SK-N-SH (cell line): Measurements from ENCODE around the gene PSKH1. TPM values are rescaled to one million over a fixed set of nuclear protein-coding genes. Genes with fewer than 3 reads are reported as not detected.

Source experiments
- CTCF ChIA-PET: fragments of 300-600, 350-600 bp; formaldehyde crosslinking; extraction: SDS; loops from one replicate; lab custom pipeline; 2021; lab: Yijun Ruan, JAX
- POLR2A ChIA-PET: fragments of 350-600 bp; sonication (Branson Sonifier 250); formaldehyde crosslinking; extraction: SDS; loops from one replicate; lab custom pipeline; 2020; ENCODE audit warnings: antibody characterized with exemption, inconsistent platforms; lab: Yijun Ruan, JAX
- DNase-seq: peaks from one replicate; pipeline ENCODE4 v3.0.0; 2012
- H2AFZ ChIP-seq: fragments of 200-600 bp; sonication (generic); 2 replicates; pipeline ENCODE4 v1.8.1; 2016; ENCODE audit warnings: antibody characterized with exemption, mild to moderate bottlenecking, low read depth
- H3F3A ChIP-seq: fragments of 200-600 bp; sonication (generic); replicated peaks from 2 replicates; pipeline ENCODE3; 2016; ENCODE audit warnings: antibody characterized with exemption, mild to moderate bottlenecking; ENCODE audit not compliant: insufficient read depth
- H3K27ac ChIP-seq, 2 experiments: fragments of 200-500 bp in 1 of 2; fragments of 200-600 bp in 1 of 2; sonication (Bioruptor generic) in 1 of 2; sonication (generic), shearing (Covaris generic) in 1 of 2; 2 replicates each; pipeline versions ENCODE4 v1.5.1 to v1.6.1; 2014 to 2016; ENCODE audit warnings: low read depth in 2 of 2, inconsistent platforms in 1 of 2, low read length in 1 of 2, mild to moderate bottlenecking in 1 of 2, mixed read lengths in 1 of 2
- H3K27me3 ChIP-seq: fragments of 200-600 bp; sonication (generic), shearing (Covaris generic); 2 replicates; pipeline ENCODE4 v1.6.1; 2016; ENCODE audit warnings: mixed run types; ENCODE audit not compliant: insufficient read depth
- H3K36me3 ChIP-seq, 2 experiments: fragments of 200-500 bp in 1 of 2; fragments of 200-600 bp in 1 of 2; sonication (Bioruptor generic) in 1 of 2; sonication (generic) in 1 of 2; replicated peaks in 1 of 2; 2 replicates each; pipeline versions ENCODE3 to v1.5.1; 2014 to 2016; ENCODE audit warnings: low read length in 1 of 2, mild to moderate bottlenecking in 1 of 2; ENCODE audit not compliant: insufficient read depth in 2 of 2, control insufficient read depth in 1 of 2
- H3K4me1 ChIP-seq, 2 experiments: fragments of 200-500 bp in 1 of 2; fragments of 200-600 bp in 1 of 2; sonication (Bioruptor generic) in 1 of 2; sonication (generic), shearing (Covaris generic) in 1 of 2; 2 replicates each; pipeline versions ENCODE4 v1.5.1 to v1.6.1; 2014 to 2016; ENCODE audit warnings: low read depth in 1 of 2, low read length in 1 of 2, mixed run types in 1 of 2; ENCODE audit not compliant: insufficient read depth in 2 of 2, control insufficient read depth in 1 of 2
- H3K4me2 ChIP-seq: fragments of 200-600 bp; sonication (generic), shearing (Covaris generic); 2 replicates; pipeline ENCODE4 v1.6.1; 2017; ENCODE audit warnings: mixed run types
- H3K4me3 ChIP-seq, 2 experiments: fragments of 200-500 bp in 1 of 2; fragments of 200-600 bp in 1 of 2; sonication (Bioruptor generic) in 1 of 2; sonication (generic), shearing (Covaris generic) in 1 of 2; 2 replicates each; pipeline versions ENCODE4 v1.5.1 to v1.8.1; 2014 to 2016; ENCODE audit warnings: low read depth in 2 of 2, inconsistent platforms in 1 of 2, low read length in 1 of 2, mild to moderate bottlenecking in 1 of 2, mixed read lengths in 1 of 2, moderate library complexity in 1 of 2
- H3K79me2 ChIP-seq: fragments of 200-600 bp; sonication (generic); 2 replicates; pipeline ENCODE4 v1.8.1; 2017; ENCODE audit warnings: mild to moderate bottlenecking; ENCODE audit not compliant: insufficient read depth
- H3K9ac ChIP-seq: fragments of 200-600 bp; sonication (generic); 2 replicates; pipeline ENCODE4 v1.6.1; 2017; ENCODE audit warnings: mixed run types
- H3K9me2 ChIP-seq: fragments of 200-600 bp; sonication (generic); 2 replicates; pipeline ENCODE4 v1.6.1; 2017; ENCODE audit warnings: mixed run types
- H3K9me3 ChIP-seq: fragments of 200-600 bp; sonication (generic); 2 replicates; pipeline ENCODE4 v1.6.1; 2017; ENCODE audit warnings: mixed run types, mild to moderate bottlenecking, moderate library complexity
- H4K20me1 ChIP-seq: fragments of 200-600 bp; sonication (generic); 2 replicates; pipeline ENCODE4 v1.6.1; 2017; ENCODE audit warnings: mild to moderate bottlenecking, mixed run types; ENCODE audit not compliant: insufficient read depth
- CHD2 ChIP-seq: fragments of 150-350 bp; IDR thresholded peaks from 2 replicates; pipeline ENCODE4 v1.6.1; 2018; ENCODE audit warnings: low read length; ENCODE audit not compliant: partially characterized antibody
- CTCF ChIP-seq: fragments of 200-600 bp; sonication (generic); IDR thresholded peaks from 2 replicates; pipeline ENCODE4 v1.6.1; 2017; ENCODE audit warnings: antibody characterized with exemption, mild to moderate bottlenecking, moderate library complexity
- ELF1 ChIP-seq: IDR thresholded peaks from 2 replicates; pipeline ENCODE4 v1.4.0; 2012
- EZH2phosphoT487 ChIP-seq: fragments of 200-600 bp; sonication (generic); IDR thresholded peaks from 2 replicates; pipeline ENCODE4 v1.6.1; 2017; ENCODE audit warnings: low read depth, mixed run types, mild to moderate bottlenecking, antibody characterized with exemption, moderate library complexity, borderline replicate concordance
- FOSL2 ChIP-seq: IDR thresholded peaks from 2 replicates; pipeline ENCODE4 v1.4.0; 2012; ENCODE audit warnings: low read depth, mild to moderate bottlenecking, moderate library complexity, borderline replicate concordance
- FOXM1 ChIP-seq: IDR thresholded peaks from 2 replicates; pipeline ENCODE4 v1.4.0; 2012; ENCODE audit warnings: low read depth, mild to moderate bottlenecking
- IRF3 ChIP-seq: fragments of 150-350 bp; IDR thresholded peaks from 2 replicates; pipeline ENCODE4 v1.6.1; 2016; ENCODE audit warnings: mild to moderate bottlenecking, low read depth, low read length
- RAD21 ChIP-seq: IDR thresholded peaks from 2 replicates; pipeline ENCODE4 v1.6.1; 2012; ENCODE audit warnings: mild to moderate bottlenecking, low read length
- REST ChIP-seq: IDR thresholded peaks from 2 replicates; pipeline ENCODE4 v1.6.1; 2012; ENCODE audit warnings: mild to moderate bottlenecking, low read depth, low read length, moderate library complexity
- TEAD4 ChIP-seq: IDR thresholded peaks from 2 replicates; pipeline ENCODE4 v1.4.0; 2012; ENCODE audit warnings: mild to moderate bottlenecking, borderline replicate concordance; ENCODE audit not compliant: insufficient read depth
- USF1 ChIP-seq: IDR thresholded peaks from 2 replicates; pipeline ENCODE4 v1.4.0; 2012; ENCODE audit warnings: low read depth, borderline replicate concordance
- WGBS: methylation state at CpG from one replicate; pipeline ENCODE4 v1.1.6; 2017; ENCODE audit warnings: low lambda C conversion rate; 5-methylcytosine and 5-hydroxymethylcytosine counted together
- polyA plus RNA-seq, 3 experiments: library from polyadenylated mRNA; depleted of rRNA; stranded (reverse); fragments of >200 nt; gene quantifications; 2 replicates each; pipeline ENCODE4 v1.2.3, GENCODE V29; 2012

Gene PSKH1
- polyA plus RNA-seq, 1 of the 3 experiments (the other 2 are of a cell fraction): 30.1 TPM

GRCh38 chr16:67882374-67883145, 10.5 kb upstream of the PSKH1 start (continued):
- TF ChIP-seq IRF3 (no peak), TEAD4 (no peak)

- no peaks in the 10 kb centered on the region for H3K27me3 ChIP-seq
- no peak overlapping the region for H3K4me2 ChIP-seq
- TF ChIP-seq USF1 (no peak), IRF3 (no peak), RAD21 (no peak), EZH2phosphoT487 (no peak), CTCF (no peak), REST (no peak), ELF1 (no peak), TEAD4 (no peak), FOSL2 (no peak), CHD2 (no peak), FOXM1 (no peak)
- H3F3A ChIP-seq: peaks cover 14% of the 10 kb centered on the region
- H3K79me2 ChIP-seq: no peaks in the 10 kb centered on the region
- no peak overlapping the region for H3K9ac ChIP-seq
- POLR2A ChIA-PET: interaction anchor here (1.0 to 3.5 kb wide), 6 partner anchors 10 to 52 kb away, joined by 3 to 12 read pairs (median 6); partner anchors contain the start of gene EDC4
- no peaks in the 10 kb centered on the region for H3K9me2 ChIP-seq
- CTCF ChIA-PET: interaction anchor here (0.6 to 22.4 kb wide), 37 partner anchors 9 to 363 kb away, joined by 3 to 564 read pairs (median 5); partner anchors contain the start of genes CTRL, DDX28, DUS2 and EDC4
- DNase-seq: no peak
- peaks cover 7 to 13% of the 10 kb centered on the region in 2 experiments; a peak in 2 of 4 replicates for H3K4me1 ChIP-seq
- peaks cover 12 to 66% of the 10 kb centered on the region in 2 experiments for H3K36me3 ChIP-seq
- H3K27ac ChIP-seq: no peak overlapping the region
- H3K4me3 ChIP-seq: no peak overlapping the region
- H2AFZ ChIP-seq: no peak overlapping the region
- peaks cover 12% of the 10 kb centered on the region for H4K20me1 ChIP-seq
- no peaks in the 10 kb centered on the region for H3K9me3 ChIP-seq
- WGBS: 57% methylated on average over 6 of the region's 6 CpGs
Observed at GRCh38 chr16:67883146-67883871, 9.7 kb upstream of the PSKH1 start.
